Tibial nerve (tissue), 3 donors: ENCODE measurements around the gene NFKBIZ.

Source experiments
- POLR2A ChIP-seq, 2 donors: fragments of 450-650 bp; IDR thresholded peaks; one replicate each; pipeline ENCODE4 v1.6.1; 2017; ENCODE audit warnings: antibody characterized with exemption in 2 of 2, mild to moderate bottlenecking in 2 of 2, moderate library complexity in 2 of 2
- TF ChIP-seq, protein P1 (sequence below), 5 experiments: fragments of 200-600 bp in 3 of 5; fragments of 450-650 bp in 2 of 5; sonication (generic) in 3 of 5; IDR thresholded peaks; one replicate each; pipeline ENCODE4 v1.5.1; 2016 to 2019; ENCODE audit warnings: antibody characterized with exemption in 5 of 5, mild to moderate bottlenecking in 3 of 5, moderate library complexity in 2 of 5

GRCh38 chr3:101853982-101854381 is 4.7 kb downstream of the NFKBIZ start:
- TF ChIP-seq POLR2A (IDR thresholded peaks at IDR 0.05): no peak
- TF ChIP-seq, protein P1, sequence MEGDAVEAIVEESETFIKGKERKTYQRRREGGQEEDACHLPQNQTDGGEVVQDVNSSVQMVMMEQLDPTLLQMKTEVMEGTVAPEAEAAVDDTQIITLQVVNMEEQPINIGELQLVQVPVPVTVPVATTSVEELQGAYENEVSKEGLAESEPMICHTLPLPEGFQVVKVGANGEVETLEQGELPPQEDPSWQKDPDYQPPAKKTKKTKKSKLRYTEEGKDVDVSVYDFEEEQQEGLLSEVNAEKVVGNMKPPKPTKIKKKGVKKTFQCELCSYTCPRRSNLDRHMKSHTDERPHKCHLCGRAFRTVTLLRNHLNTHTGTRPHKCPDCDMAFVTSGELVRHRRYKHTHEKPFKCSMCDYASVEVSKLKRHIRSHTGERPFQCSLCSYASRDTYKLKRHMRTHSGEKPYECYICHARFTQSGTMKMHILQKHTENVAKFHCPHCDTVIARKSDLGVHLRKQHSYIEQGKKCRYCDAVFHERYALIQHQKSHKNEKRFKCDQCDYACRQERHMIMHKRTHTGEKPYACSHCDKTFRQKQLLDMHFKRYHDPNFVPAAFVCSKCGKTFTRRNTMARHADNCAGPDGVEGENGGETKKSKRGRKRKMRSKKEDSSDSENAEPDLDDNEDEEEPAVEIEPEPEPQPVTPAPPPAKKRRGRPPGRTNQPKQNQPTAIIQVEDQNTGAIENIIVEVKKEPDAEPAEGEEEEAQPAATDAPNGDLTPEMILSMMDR (IDR thresholded peaks at IDR 0.05): no peak
